PC-9 (cell line): ENCODE results near the gene TRIM56.

ENCODE experiments used
- CTCF ChIP-seq: fragments of 200-600 bp; sonication (generic); conservative IDR thresholded peaks from 2 replicates; pipeline ENCODE4 v1.6.1; 2017; ENCODE audit warnings: mixed run types, antibody characterized with exemption, mild to moderate bottlenecking, moderate library complexity
- EZH2 ChIP-seq: fragments of 200-600 bp; sonication (generic); IDR thresholded peaks from 2 replicates; pipeline ENCODE4 v1.8.0; 2017; ENCODE audit warnings: antibody characterized with exemption, low read depth

GRCh38 chr7:101127460-101128039, 42.3 kb downstream of the TRIM56 start:
- TF ChIP-seq CTCF: no peak
- TF ChIP-seq EZH2: no peak
